ENCODE measurements around the gene KCNQ5. TPM values are rescaled to one million over a fixed set of nuclear protein-coding genes. Genes with fewer than 3 reads are reported as not detected.

Gene KCNQ5
- total and polyA plus RNA-seq, 2 donors (not counting 1 experiment from before 2014, with no cell fraction given), result 0.74 to 4.6 TPM

DNA sequence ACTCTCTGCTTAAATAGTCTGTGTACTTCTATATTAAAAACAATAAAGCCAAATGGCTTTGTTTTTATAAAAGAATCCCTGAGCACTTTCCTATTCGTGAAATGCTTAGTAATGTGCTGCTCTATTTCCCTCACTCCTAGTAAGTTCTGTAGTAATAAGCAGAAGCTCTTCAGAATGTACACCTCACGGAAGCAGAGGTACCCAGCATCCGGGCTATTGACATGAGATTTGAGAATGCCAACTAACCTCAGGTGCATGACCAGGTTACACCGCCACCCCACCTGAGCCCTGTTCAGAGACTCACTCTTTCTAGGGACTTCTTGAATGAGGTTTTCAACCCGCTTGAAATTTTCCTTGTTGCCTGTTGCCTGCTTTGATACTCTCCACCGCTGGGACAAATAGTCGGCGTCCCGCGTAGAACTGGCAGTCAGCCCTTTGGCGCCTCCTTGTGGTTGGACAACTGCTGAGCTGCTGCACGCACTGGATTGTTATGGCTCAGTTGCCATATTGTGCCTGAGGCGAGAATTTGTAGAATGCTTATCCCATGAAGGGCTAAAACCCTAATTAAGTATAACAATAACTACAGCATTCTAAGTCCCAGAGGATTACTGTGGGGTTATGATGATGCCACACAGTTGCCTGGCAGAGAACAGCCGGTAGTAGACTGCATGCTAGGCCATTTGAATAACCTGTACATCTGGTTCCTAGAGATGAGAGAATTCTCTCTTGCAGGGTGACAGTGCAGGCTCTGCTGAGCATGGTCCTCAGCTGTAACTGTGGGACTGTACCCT, 508.0 kb downstream of the KCNQ5 start:
- Histone ChIP-seq H3K27ac (ENCODE audit: insufficient read depth, low read length) (no peak overlapping the region), H3K4me3 (replicated peaks in 1 of 4; ENCODE audit: control extremely low read depth in 1 of 4, insufficient read depth in 1 of 4, low read depth in 3 of 4, low read length in 4 of 4) (no peak overlapping the region), H3K4me1 (ENCODE audit: control insufficient read depth, extremely low read depth, insufficient read depth, low read length) (no peaks in the 10 kb centered on the region), H2AFZ (ENCODE audit: low read length) (no peak overlapping the region), H3K4me2 (ENCODE audit: extremely low read depth, insufficient read depth, low read length) (no peak overlapping the region), H3K36me3 (ENCODE audit: control insufficient read depth, insufficient read depth, low read length) (no peaks in the 10 kb centered on the region), H3K9ac (ENCODE audit: insufficient read depth, low read length) (no peak overlapping the region), H3K9me3 (ENCODE audit: control insufficient read depth, insufficient read depth, low read depth, low read length) (no peaks in the 10 kb centered on the region), H3K79me2 (ENCODE audit: control insufficient read depth, insufficient read depth, low read length) (no peaks in the 10 kb centered on the region), H3K27me3 (ENCODE audit: control insufficient read depth, insufficient read depth, low read length) (no peaks in the 10 kb centered on the region), H4K20me1 (ENCODE audit: control insufficient read depth, extremely low read depth, insufficient read depth, low read length) (no peaks in the 10 kb centered on the region)
- DNase-seq (ENCODE audit: low read depth in 2 of 2), result peak; percentile 56 to 72
- TF ChIP-seq, protein P1, sequence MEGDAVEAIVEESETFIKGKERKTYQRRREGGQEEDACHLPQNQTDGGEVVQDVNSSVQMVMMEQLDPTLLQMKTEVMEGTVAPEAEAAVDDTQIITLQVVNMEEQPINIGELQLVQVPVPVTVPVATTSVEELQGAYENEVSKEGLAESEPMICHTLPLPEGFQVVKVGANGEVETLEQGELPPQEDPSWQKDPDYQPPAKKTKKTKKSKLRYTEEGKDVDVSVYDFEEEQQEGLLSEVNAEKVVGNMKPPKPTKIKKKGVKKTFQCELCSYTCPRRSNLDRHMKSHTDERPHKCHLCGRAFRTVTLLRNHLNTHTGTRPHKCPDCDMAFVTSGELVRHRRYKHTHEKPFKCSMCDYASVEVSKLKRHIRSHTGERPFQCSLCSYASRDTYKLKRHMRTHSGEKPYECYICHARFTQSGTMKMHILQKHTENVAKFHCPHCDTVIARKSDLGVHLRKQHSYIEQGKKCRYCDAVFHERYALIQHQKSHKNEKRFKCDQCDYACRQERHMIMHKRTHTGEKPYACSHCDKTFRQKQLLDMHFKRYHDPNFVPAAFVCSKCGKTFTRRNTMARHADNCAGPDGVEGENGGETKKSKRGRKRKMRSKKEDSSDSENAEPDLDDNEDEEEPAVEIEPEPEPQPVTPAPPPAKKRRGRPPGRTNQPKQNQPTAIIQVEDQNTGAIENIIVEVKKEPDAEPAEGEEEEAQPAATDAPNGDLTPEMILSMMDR (conservative IDR thresholded peaks at IDR 0.05 in 1 of 2, IDR thresholded peaks at IDR 0.05 in 1 of 2; ENCODE audit: low read depth in 1 of 2, low read length in 2 of 2), result peak; percentile 99
- TF ChIP-seq EZH2 (IDR thresholded peaks at IDR 0.05; ENCODE audit: low read length, missing control alignments), result no peak

DNA sequence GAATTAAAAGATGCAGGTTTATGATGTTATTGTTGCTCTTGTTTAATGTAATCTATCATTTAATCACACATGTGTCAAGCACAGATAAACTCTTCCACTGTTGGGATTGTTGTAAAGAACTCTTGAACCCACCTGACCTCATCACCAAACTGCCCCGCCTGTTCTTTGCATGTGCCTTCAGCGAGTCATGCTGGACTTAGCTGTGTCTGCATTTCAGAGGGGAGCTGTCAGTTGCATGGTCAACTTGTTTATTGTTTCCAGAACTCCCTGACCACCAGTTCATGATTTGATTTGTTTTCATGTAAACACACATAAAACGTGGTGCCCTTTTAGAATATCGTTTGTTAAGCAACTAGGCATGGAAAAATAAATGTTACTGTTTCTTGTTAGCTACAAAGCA, 509.8 kb downstream of the KCNQ5 start:
- Histone ChIP-seq H2AFZ (ENCODE audit: low read length) (no peak overlapping the region), H3K27ac (ENCODE audit: insufficient read depth, low read length) (no peak overlapping the region), H3K4me1 (ENCODE audit: control insufficient read depth, extremely low read depth, insufficient read depth, low read length) (no peaks in the 10 kb centered on the region), H3K9me3 (ENCODE audit: control insufficient read depth, insufficient read depth, low read depth, low read length) (no peaks in the 10 kb centered on the region), H4K20me1 (ENCODE audit: control insufficient read depth, extremely low read depth, insufficient read depth, low read length) (no peaks in the 10 kb centered on the region), H3K36me3 (ENCODE audit: control insufficient read depth, insufficient read depth, low read length) (no peaks in the 10 kb centered on the region), H3K4me2 (ENCODE audit: extremely low read depth, insufficient read depth, low read length) (no peak overlapping the region), H3K4me3 (replicated peaks in 1 of 4; ENCODE audit: control extremely low read depth in 1 of 4, insufficient read depth in 1 of 4, low read depth in 3 of 4, low read length in 4 of 4) (no peak overlapping the region), H3K9ac (ENCODE audit: insufficient read depth, low read length) (no peak overlapping the region), H3K79me2 (ENCODE audit: control insufficient read depth, insufficient read depth, low read length) (no peaks in the 10 kb centered on the region), H3K27me3 (ENCODE audit: control insufficient read depth, insufficient read depth, low read length) (no peaks in the 10 kb centered on the region)
- peak; percentile 14 to 26 for DNase-seq (ENCODE audit: low read depth in 2 of 2)
- TF ChIP-seq EZH2 (IDR thresholded peaks at IDR 0.05; ENCODE audit: low read length, missing control alignments), result no peak
- TF ChIP-seq, protein P1 (conservative IDR thresholded peaks at IDR 0.05 in 1 of 2, IDR thresholded peaks at IDR 0.05 in 1 of 2; ENCODE audit: low read depth in 1 of 2, low read length in 2 of 2), result no peak

DNA sequence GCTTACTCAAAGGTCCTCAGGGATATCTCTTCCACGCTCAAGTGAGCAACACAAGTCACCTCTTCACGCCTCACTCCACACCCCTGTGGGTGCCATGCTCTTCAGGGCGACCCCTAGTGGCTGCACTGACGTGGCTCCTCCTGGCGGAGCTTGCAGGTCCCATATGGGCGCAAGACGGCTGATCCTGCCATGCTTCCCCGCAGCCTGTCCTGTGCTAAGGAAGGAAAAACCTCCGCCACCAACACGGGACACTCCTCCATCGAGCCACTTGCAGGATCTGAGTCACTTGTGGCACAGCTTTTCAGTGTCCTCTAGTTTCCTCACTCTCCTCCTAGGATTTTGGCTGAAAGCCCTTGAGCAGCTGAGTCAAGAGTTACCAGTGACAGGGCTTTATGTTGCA, 512.7 kb downstream of the KCNQ5 start:
- Histone ChIP-seq H3K9ac (ENCODE audit: insufficient read depth, low read length) (no peak overlapping the region), H3K4me1 (ENCODE audit: control insufficient read depth, extremely low read depth, insufficient read depth, low read length) (no peaks in the 10 kb centered on the region), H3K27ac (ENCODE audit: insufficient read depth, low read length) (no peak overlapping the region), H3K79me2 (ENCODE audit: control insufficient read depth, insufficient read depth, low read length) (no peaks in the 10 kb centered on the region), H3K36me3 (ENCODE audit: control insufficient read depth, insufficient read depth, low read length) (no peaks in the 10 kb centered on the region), H3K27me3 (ENCODE audit: control insufficient read depth, insufficient read depth, low read length) (no peaks in the 10 kb centered on the region), H3K9me3 (ENCODE audit: control insufficient read depth, insufficient read depth, low read depth, low read length) (no peaks in the 10 kb centered on the region), H4K20me1 (ENCODE audit: control insufficient read depth, extremely low read depth, insufficient read depth, low read length) (no peaks in the 10 kb centered on the region), H3K4me2 (ENCODE audit: extremely low read depth, insufficient read depth, low read length) (no peak overlapping the region), H2AFZ (ENCODE audit: low read length) (no peak overlapping the region), H3K4me3 (replicated peaks in 1 of 4; ENCODE audit: control extremely low read depth in 1 of 4, insufficient read depth in 1 of 4, low read depth in 3 of 4, low read length in 4 of 4) (no peak overlapping the region)
- peak; percentile 14 to 18 for DNase-seq (ENCODE audit: low read depth in 2 of 2)
- TF ChIP-seq EZH2 (IDR thresholded peaks at IDR 0.05; ENCODE audit: low read length, missing control alignments), result no peak
- TF ChIP-seq, protein P1 (conservative IDR thresholded peaks at IDR 0.05 in 1 of 2, IDR thresholded peaks at IDR 0.05 in 1 of 2; ENCODE audit: low read depth in 1 of 2, low read length in 2 of 2), result peak; percentile 23 to 49
